ENCODE data around the gene RASGEF1B. TPM values are rescaled to one million over a fixed set of nuclear protein-coding genes. Genes with fewer than 3 reads are reported as not detected.

The RASGEF1B gene
- polyA plus RNA-seq, 1 experiment = not detected

- TF ChIP-seq, protein P1, sequence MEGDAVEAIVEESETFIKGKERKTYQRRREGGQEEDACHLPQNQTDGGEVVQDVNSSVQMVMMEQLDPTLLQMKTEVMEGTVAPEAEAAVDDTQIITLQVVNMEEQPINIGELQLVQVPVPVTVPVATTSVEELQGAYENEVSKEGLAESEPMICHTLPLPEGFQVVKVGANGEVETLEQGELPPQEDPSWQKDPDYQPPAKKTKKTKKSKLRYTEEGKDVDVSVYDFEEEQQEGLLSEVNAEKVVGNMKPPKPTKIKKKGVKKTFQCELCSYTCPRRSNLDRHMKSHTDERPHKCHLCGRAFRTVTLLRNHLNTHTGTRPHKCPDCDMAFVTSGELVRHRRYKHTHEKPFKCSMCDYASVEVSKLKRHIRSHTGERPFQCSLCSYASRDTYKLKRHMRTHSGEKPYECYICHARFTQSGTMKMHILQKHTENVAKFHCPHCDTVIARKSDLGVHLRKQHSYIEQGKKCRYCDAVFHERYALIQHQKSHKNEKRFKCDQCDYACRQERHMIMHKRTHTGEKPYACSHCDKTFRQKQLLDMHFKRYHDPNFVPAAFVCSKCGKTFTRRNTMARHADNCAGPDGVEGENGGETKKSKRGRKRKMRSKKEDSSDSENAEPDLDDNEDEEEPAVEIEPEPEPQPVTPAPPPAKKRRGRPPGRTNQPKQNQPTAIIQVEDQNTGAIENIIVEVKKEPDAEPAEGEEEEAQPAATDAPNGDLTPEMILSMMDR (IDR thresholded peaks at IDR 0.05; ENCODE audit: low read depth, low read length) = peak; percentile 81
- no peaks in the 10 kb centered on the region for H3K9me3 ChIP-seq (ENCODE audit: control insufficient read depth, insufficient read depth, low read length)
- ChIA-PET POLR2A (no interaction called here), CTCF (interaction anchor here (0.6 to 1.3 kb wide), 15 partner anchors 11 to 955 kb away, joined by 3 to 15 read pairs (median 5); no protein-coding TSS in a partner anchor)
- no peaks in the 10 kb centered on the region for H3K27me3 ChIP-seq (ENCODE audit: control insufficient read depth, insufficient read depth, low read length)
- no peak overlapping the region for H3K27ac ChIP-seq (ENCODE audit: low read depth, low read length)
- peak; percentile 30 for DNase-seq (ENCODE audit: low read depth, low spot score)
- no peak overlapping the region for H3K4me3 ChIP-seq (ENCODE audit: low read depth, low read length)
These were observed 65.8 kb downstream of the RASGEF1B start for GRCh38 chr4:81405900-81406401.

GRCh38 chr4:81404741-81405140 lies 67.0 kb downstream of the RASGEF1B start:
- POLR2A ChIA-PET = no interaction called here
- H3K27ac ChIP-seq (ENCODE audit: low read depth, low read length) = no peak overlapping the region
- CTCF ChIA-PET = interaction anchor here (0.5 to 1.3 kb wide), 6 partner anchors 17 to 1562 kb away, joined by 3 to 6 read pairs (median 4); no protein-coding TSS in a partner anchor

GRCh38 chr4:81404294-81404693 lies 67.4 kb downstream of the RASGEF1B start:
- TF ChIP-seq, protein P1 (IDR thresholded peaks at IDR 0.05; ENCODE audit: low read depth, low read length) = 0 out of 2 replicates have a peak, but pooled peaks have one; percentile 14
- Histone ChIP-seq H3K9me3 (ENCODE audit: control insufficient read depth, insufficient read depth, low read length) (no peaks in the 10 kb centered on the region), H3K27ac (ENCODE audit: low read depth, low read length) (no peak overlapping the region), H3K27me3 (ENCODE audit: control insufficient read depth, insufficient read depth, low read length) (no peaks in the 10 kb centered on the region), H3K4me3 (ENCODE audit: low read depth, low read length) (no peak overlapping the region)
- CTCF ChIA-PET = interaction anchor here (1.0 to 1.3 kb wide), 2 partner anchors 334 to 440 kb away, joined by 3 read pairs; no protein-coding TSS in a partner anchor
- DNase-seq (ENCODE audit: low read depth, low spot score) = no peak
- POLR2A ChIA-PET = no interaction called here

More at GRCh38 chr4:81404741-81405140, 67.0 kb downstream of the RASGEF1B start:
- Histone ChIP-seq H3K9me3 (ENCODE audit: control insufficient read depth, insufficient read depth, low read length) (no peaks in the 10 kb centered on the region), H3K4me3 (ENCODE audit: low read depth, low read length) (no peak overlapping the region), H3K27me3 (ENCODE audit: control insufficient read depth, insufficient read depth, low read length) (no peaks in the 10 kb centered on the region)
- no peak for DNase-seq (ENCODE audit: low read depth, low spot score)
- TF ChIP-seq, protein P1 (IDR thresholded peaks at IDR 0.05; ENCODE audit: low read depth, low read length) = no peak

DNA sequence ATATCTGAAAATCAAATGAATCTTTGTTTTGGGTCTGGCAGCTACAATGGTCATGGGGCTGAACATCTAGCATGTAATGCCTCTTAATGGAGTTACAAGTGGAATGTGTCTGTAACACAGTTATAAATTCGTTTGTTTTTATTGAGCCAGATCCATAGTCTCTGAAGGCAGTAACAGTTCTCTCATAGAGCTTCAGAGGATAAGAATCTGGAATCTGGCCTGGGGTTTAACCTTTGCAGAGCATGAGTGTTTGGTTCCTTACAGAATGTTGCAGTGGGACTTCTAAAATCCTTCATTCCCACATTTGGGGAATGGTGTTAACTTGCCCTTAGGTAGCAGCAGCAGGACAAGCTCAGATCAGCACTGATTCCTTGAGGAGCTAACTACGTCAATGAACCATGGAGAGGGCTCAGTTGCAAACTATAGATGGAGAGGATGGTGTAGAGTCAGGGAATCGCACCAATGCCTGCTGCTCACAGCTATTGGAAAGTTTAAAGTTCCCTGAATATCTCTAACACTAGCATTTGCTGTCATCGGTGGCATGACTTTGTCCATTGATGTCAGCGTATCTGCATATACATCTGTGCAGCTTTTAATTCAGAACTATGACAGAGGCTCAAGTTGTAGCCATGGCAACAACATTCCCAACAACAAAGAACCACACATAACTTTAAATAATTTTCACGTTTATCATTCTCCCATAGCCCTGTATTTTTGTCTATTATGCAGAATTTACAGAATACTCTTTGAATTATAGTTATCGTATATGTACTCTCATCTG lies 72.2 kb downstream of the RASGEF1B start:
- Histone ChIP-seq H3K27ac (ENCODE audit: low read depth, low read length) (no peak overlapping the region), H3K4me3 (ENCODE audit: low read depth, low read length) (no peak overlapping the region), H3K9me3 (ENCODE audit: control insufficient read depth, insufficient read depth, low read length) (no peaks in the 10 kb centered on the region), H3K27me3 (ENCODE audit: control insufficient read depth, insufficient read depth, low read length) (peaks cover 7% of the 10 kb centered on the region)
- no peak for DNase-seq (ENCODE audit: low read depth, low spot score)
- ChIA-PET POLR2A (no interaction called here), CTCF (interaction anchor here (1.6 kb wide), 1 partner anchor 445 kb away, joined by 4 read pairs; no protein-coding TSS in a partner anchor)
- TF ChIP-seq, protein P1 (IDR thresholded peaks at IDR 0.05; ENCODE audit: low read depth, low read length) = no peak

- ChIA-PET CTCF (no interaction called here), POLR2A (no interaction called here)
- Histone ChIP-seq H3K27ac (ENCODE audit: low read depth, low read length) (no peak overlapping the region), H3K27me3 (ENCODE audit: control insufficient read depth, insufficient read depth, low read length) (peaks cover 7% of the 10 kb centered on the region), H3K9me3 (ENCODE audit: control insufficient read depth, insufficient read depth, low read length) (no peaks in the 10 kb centered on the region), H3K4me3 (ENCODE audit: low read depth, low read length) (no peak overlapping the region)
- DNase-seq (ENCODE audit: low read depth, low spot score) = no peak
- TF ChIP-seq, protein P1 (IDR thresholded peaks at IDR 0.05; ENCODE audit: low read depth, low read length) = no peak
These were observed 73.3 kb downstream of the RASGEF1B start for GRCh38 chr4:81398379-81398778.
